CD14-positive monocyte (primary cell): ENCODE data around the gene CPEB3. TPM values are rescaled to one million over a fixed set of nuclear protein-coding genes. Genes with fewer than 3 reads are reported as not detected.

ENCODE experiments used
- DNase-seq, 3 donors: peaks; one replicate each; pipeline ENCODE4 v3.0.0-alpha.2; 2011 to 2022
- H2AFZ ChIP-seq: 2 replicates; pipeline ENCODE4 v1.6.0; 2012; ENCODE audit warnings: mild to moderate bottlenecking, low read depth, low read length, inconsistent platforms; ENCODE audit not compliant: insufficient read depth, poor library complexity, severe bottlenecking
- H3K27ac ChIP-seq, 2 donors: 1 replicate in 1 of 2; 2 replicates in 1 of 2; pipeline ENCODE4 v1.5.1; 2012 to 2013; ENCODE audit warnings: low read length in 2 of 2, control low read depth in 1 of 2, inconsistent platforms in 1 of 2, low read depth in 1 of 2, mild to moderate bottlenecking in 1 of 2
- H3K27me3 ChIP-seq, 2 donors: one replicate each; pipeline versions ENCODE4 v1.6.0 to v1.6.1; 2011 to 2013; ENCODE audit warnings: low read length in 2 of 2; ENCODE audit not compliant: control insufficient read depth in 2 of 2, insufficient read depth in 2 of 2
- H3K36me3 ChIP-seq, 2 donors: replicated peaks in 1 of 2; 1 replicate in 1 of 2; 2 replicates in 1 of 2; pipeline versions ENCODE4 v1.5.1 to v1.6.1; 2012 to 2013; ENCODE audit warnings: low read length in 2 of 2, control low read depth in 1 of 2, inconsistent platforms in 1 of 2, mild to moderate bottlenecking in 1 of 2; ENCODE audit not compliant: insufficient read depth in 2 of 2, control insufficient read depth in 1 of 2
- H3K4me1 ChIP-seq, 2 donors: 1 replicate in 1 of 2; 2 replicates in 1 of 2; pipeline versions ENCODE4 v1.5.1 to v1.6.1; 2012 to 2013; ENCODE audit warnings: low read length in 2 of 2, control low read depth in 1 of 2, inconsistent platforms in 1 of 2, mild to moderate bottlenecking in 1 of 2, moderate library complexity in 1 of 2; ENCODE audit not compliant: insufficient read depth in 2 of 2, control insufficient read depth in 1 of 2
- H3K4me2 ChIP-seq: replicated peaks from 2 replicates; pipeline ENCODE3; 2012; ENCODE audit warnings: low read length, moderate library complexity, mild to moderate bottlenecking; ENCODE audit not compliant: poor library complexity, severe bottlenecking; ENCODE audit errors: extremely low read depth
- H3K4me3 ChIP-seq, 3 experiments: fragments of 200-600 bp in 1 of 3; sonication (generic) in 1 of 3; replicated peaks in 1 of 3; 1 replicate in 2 of 3; 2 replicates in 1 of 3; pipeline ENCODE4 v1.5.1; 2011 to 2013; ENCODE audit warnings: low read length in 3 of 3, mild to moderate bottlenecking in 3 of 3, control low read depth in 2 of 3, low read depth in 2 of 3, inconsistent platforms in 1 of 3, moderate library complexity in 1 of 3
- H3K79me2 ChIP-seq: 2 replicates; pipeline ENCODE4 v1.6.0; 2012; ENCODE audit warnings: mild to moderate bottlenecking, control low read depth, inconsistent platforms, low read length, moderate library complexity; ENCODE audit not compliant: insufficient read depth
- H3K9ac ChIP-seq: 2 replicates; pipeline ENCODE4 v1.6.0; 2017; ENCODE audit warnings: low read length, mild to moderate bottlenecking; ENCODE audit not compliant: insufficient read depth, poor library complexity, severe bottlenecking
- H3K9me3 ChIP-seq, 2 donors: replicated peaks in 1 of 2; 1 replicate in 1 of 2; 2 replicates in 1 of 2; pipeline versions ENCODE4 v1.5.1 to v1.6.1; 2012 to 2013; ENCODE audit warnings: low read length in 2 of 2, control low read depth in 1 of 2; ENCODE audit not compliant: control insufficient read depth in 1 of 2, insufficient read depth in 1 of 2
- H4K20me1 ChIP-seq: 2 replicates; pipeline ENCODE4 v1.6.0; 2012; ENCODE audit warnings: mild to moderate bottlenecking, low read length, control low read depth, moderate library complexity; ENCODE audit not compliant: insufficient read depth
- H3K27ac Mint-ChIP-seq, 7 donors: one replicate each; pipeline ENCODE4 v1.8.0; 2020; ENCODE audit warnings: mild to moderate bottlenecking in 7 of 7, mixed read lengths in 7 of 7, moderate library complexity in 6 of 7, inconsistent platforms in 2 of 7
- H3K27me3 Mint-ChIP-seq, 3 donors: one replicate each; pipeline ENCODE4 v1.8.0; 2021 to 2022; ENCODE audit warnings: low read depth in 3 of 3, mild to moderate bottlenecking in 3 of 3, mixed read lengths in 3 of 3, moderate library complexity in 3 of 3, inconsistent platforms in 1 of 3
- H3K36me3 Mint-ChIP-seq, 2 donors: one replicate each; pipeline ENCODE4 v1.8.0; 2020; ENCODE audit warnings: mixed read lengths in 2 of 2, inconsistent platforms in 1 of 2, mild to moderate bottlenecking in 1 of 2
- H3K4me1 Mint-ChIP-seq: one replicate; pipeline ENCODE4 v1.8.0; 2020; ENCODE audit warnings: mild to moderate bottlenecking, mixed read lengths
- H3K4me3 Mint-ChIP-seq, 2 donors: one replicate each; pipeline ENCODE4 v1.8.0; 2020; ENCODE audit warnings: mild to moderate bottlenecking in 2 of 2, mixed read lengths in 2 of 2, moderate library complexity in 1 of 2
- H3K9me3 Mint-ChIP-seq, 7 donors: one replicate each; pipeline ENCODE4 v1.8.0; 2020 to 2022; ENCODE audit warnings: mixed read lengths in 7 of 7, mild to moderate bottlenecking in 6 of 7, moderate library complexity in 6 of 7, inconsistent platforms in 2 of 7
- CTCF ChIP-seq: fragments of 200-600 bp; IDR thresholded peaks from one replicate; pipeline ENCODE4 v1.8.0; 2022; ENCODE audit warnings: antibody characterized with exemption, mild to moderate bottlenecking
- WGBS: methylation state at CpG from one replicate; pipeline ENCODE4 v1.1.5; 2013; ENCODE audit warnings: missing lambda C conversion rate; ENCODE audit not compliant: insufficient coverage; 5-methylcytosine and 5-hydroxymethylcytosine counted together
- intact Hi-C, 2 donors: fragments of 100-400 bp; cut with micrococcal nuclease; formaldehyde crosslinking; loops; one replicate each; pipeline versions ENCODE4 v1.15.0 to v1.15.1; 2023
- polyA plus RNA-seq, 3 donors: library from polyadenylated mRNA; depleted of rRNA in 1 of 3; unstranded in 2 of 3; stranded (reverse) in 1 of 3; fragments of 300-500 nt in 2 of 3; fragments of >200 nt in 1 of 3; fragmentation: Illumina TruSeq in 2 of 3; gene quantifications; 1 replicate in 2 of 3; 2 replicates in 1 of 3; pipeline ENCODE4 v1.2.3, GENCODE V29; 2012 to 2021

Gene CPEB3
- polyA plus RNA-seq, 3 donors = 1.8 to 2.9 (median 2.1) TPM

GRCh38 chr10:92003258-92003657, 287.6 kb downstream of the CPEB3 start:
- H3K9me3 ChIP-seq = peaks cover 0 to 3% of the 10 kb centered on the region in 2 donors
- H3K27ac ChIP-seq = no peak overlapping the region
- H4K20me1 ChIP-seq = no peaks in the 10 kb centered on the region
- H3K4me1 ChIP-seq = no peaks in the 10 kb centered on the region
- H3K4me3 Mint-ChIP-seq = no peak overlapping the region
- no peak overlapping the region for H2AFZ ChIP-seq
- H3K9me3 Mint-ChIP-seq = peaks cover 0 to 5% (median 1%) of the 10 kb centered on the region in 7 donors
- peaks cover 0 to 1% (median 0%) of the 10 kb centered on the region in 3 donors for H3K27me3 Mint-ChIP-seq
- intact Hi-C loops = no loop called here
- H3K36me3 ChIP-seq = peaks cover 47 to 90% of the 10 kb centered on the region in 2 donors
- no peak overlapping the region for H3K9ac ChIP-seq
- 100% methylated on average over 1 of the region's 2 CpGs for WGBS
- no peaks in the 10 kb centered on the region for H3K79me2 ChIP-seq
- H3K36me3 Mint-ChIP-seq = peaks cover 72 to 85% of the 10 kb centered on the region in 2 donors
- no peak overlapping the region for H3K4me3 ChIP-seq
- DNase-seq = no peak
- no peak overlapping the region for H3K4me2 ChIP-seq
- no peak for TF ChIP-seq CTCF
- no peaks in the 10 kb centered on the region for H3K4me1 Mint-ChIP-seq
- H3K27ac Mint-ChIP-seq = no peak overlapping the region
- H3K27me3 ChIP-seq = no peaks in the 10 kb centered on the region

GRCh38 chr10:92001995-92002394, 288.9 kb downstream of the CPEB3 start:
- no CpG with 5 or more reads among the region's 2 CpGs for WGBS
- no peak overlapping the region for H3K27ac Mint-ChIP-seq
- H3K27ac ChIP-seq = no peak overlapping the region
- peaks cover 0 to 1% (median 0%) of the 10 kb centered on the region in 3 donors for H3K27me3 Mint-ChIP-seq
- intact Hi-C loops = no loop called here
- no peak overlapping the region for H3K4me2 ChIP-seq
- H3K27me3 ChIP-seq = no peaks in the 10 kb centered on the region
- peaks cover 0 to 6% (median 2%) of the 10 kb centered on the region in 7 donors for H3K9me3 Mint-ChIP-seq
- TF ChIP-seq CTCF = no peak
- H3K9me3 ChIP-seq = peaks cover 0 to 3% of the 10 kb centered on the region in 2 donors
- H3K36me3 Mint-ChIP-seq = peaks cover 78 to 90% of the 10 kb centered on the region in 2 donors
- no peak overlapping the region for H3K4me3 ChIP-seq
- H2AFZ ChIP-seq = no peak overlapping the region
- H3K4me1 Mint-ChIP-seq = no peaks in the 10 kb centered on the region
- no peaks in the 10 kb centered on the region for H3K4me1 ChIP-seq
- H3K36me3 ChIP-seq = peaks cover 54 to 90% of the 10 kb centered on the region in 2 donors
- H4K20me1 ChIP-seq = no peaks in the 10 kb centered on the region
- no peak for DNase-seq
- no peak overlapping the region for H3K9ac ChIP-seq
- H3K79me2 ChIP-seq = no peaks in the 10 kb centered on the region
- no peak overlapping the region for H3K4me3 Mint-ChIP-seq
